ENCODE results near the gene IQCH.
A peak's percentile ranks its signal among the peaks of the same experiment; 100 is the strongest.
"Not testable (repeated sequence)": the region's sequence is repeated elsewhere in the genome, so short reads cannot be mapped to it uniquely, and the experiment has no call there.

Gene IQCH

DNA sequence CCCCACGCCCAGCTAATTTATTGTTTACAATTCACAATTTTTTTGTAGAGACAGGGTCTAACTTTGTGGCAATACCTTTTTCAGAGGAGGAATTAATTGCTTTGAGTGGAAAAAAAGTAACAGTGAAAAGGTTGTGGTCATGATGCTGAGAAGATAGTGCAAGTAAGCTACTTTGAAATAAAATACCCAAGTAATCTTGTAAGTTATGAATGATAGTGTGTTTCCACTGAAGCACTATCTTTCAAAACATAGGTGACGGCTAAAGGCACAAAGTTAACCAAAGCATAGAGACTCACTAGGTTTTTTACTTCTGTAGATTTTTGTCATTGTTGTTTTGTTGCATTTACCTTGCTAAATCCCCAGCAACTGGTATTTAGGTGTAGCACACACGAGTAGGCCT is 165.1 kb downstream of the IQCH start:
- no peak overlapping the region for H3K4me3 Mint-ChIP-seq
- H3K9me3 Mint-ChIP-seq, result no peaks in the 10 kb centered on the region
- no peaks in the 10 kb centered on the region for H3K36me3 Mint-ChIP-seq (ENCODE audit: insufficient read depth)
- no peak for DNase-seq (ENCODE audit: low spot score in 2 of 2)
- no peak overlapping the region for H3K27ac Mint-ChIP-seq (ENCODE audit: low read depth)
- no peaks in the 10 kb centered on the region for H3K27me3 Mint-ChIP-seq
- H3K4me1 Mint-ChIP-seq, result no peaks in the 10 kb centered on the region
- no peak for ATAC-seq (replicated peaks; ENCODE audit: extremely low read depth, poor library complexity, severe bottlenecking)

DNA sequence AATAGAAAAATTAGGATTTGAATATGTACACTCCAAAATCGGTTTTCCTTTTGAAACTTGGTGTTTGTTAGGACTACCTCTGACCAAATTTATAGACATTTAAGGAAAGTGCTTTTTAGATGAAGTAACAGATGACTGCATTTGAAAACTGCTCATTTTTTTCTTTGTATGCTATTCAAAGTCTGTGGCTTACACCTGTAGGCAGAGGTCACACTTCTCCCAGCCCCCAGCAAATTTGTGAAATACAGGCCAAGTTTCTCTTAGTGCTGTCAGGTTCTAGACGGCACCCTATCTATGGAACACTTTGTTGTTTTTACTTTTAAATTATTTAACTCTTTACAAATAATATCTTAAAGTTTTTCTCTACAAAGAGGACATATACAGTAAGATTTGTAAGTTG is 165.6 kb downstream of the IQCH start:
- Mint-ChIP-seq H3K9me3 (no peaks in the 10 kb centered on the region), H3K4me1 (no peaks in the 10 kb centered on the region), H3K27ac (ENCODE audit: low read depth) (no peak overlapping the region), H3K36me3 (ENCODE audit: insufficient read depth) (no peaks in the 10 kb centered on the region), H3K4me3 (no peak overlapping the region), H3K27me3 (no peaks in the 10 kb centered on the region)
- DNase-seq (ENCODE audit: low spot score in 2 of 2), result no peak
- no peak for ATAC-seq (replicated peaks; ENCODE audit: extremely low read depth, poor library complexity, severe bottlenecking)

DNA sequence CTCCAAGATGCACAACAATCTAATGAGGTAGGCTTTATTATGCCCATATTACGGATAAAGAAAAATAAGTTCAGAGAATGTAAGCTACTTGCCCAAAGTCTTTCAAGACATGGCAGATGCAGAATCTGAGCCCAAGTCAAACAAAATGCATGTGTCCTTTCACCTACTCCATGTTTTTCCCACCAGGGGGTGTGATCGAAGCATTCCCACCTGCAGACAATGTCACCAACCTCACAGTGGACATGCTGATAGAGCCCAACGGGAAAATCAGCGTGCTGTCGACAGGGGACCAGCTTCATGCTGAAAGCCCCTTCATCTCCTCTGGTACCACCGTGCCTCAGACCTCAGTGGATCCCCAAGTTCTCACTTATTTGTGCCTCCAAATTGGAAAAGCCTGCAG is 166.5 kb downstream of the IQCH start:
- Mint-ChIP-seq H3K27me3 (no peaks in the 10 kb centered on the region), H3K9me3 (no peaks in the 10 kb centered on the region), H3K36me3 (ENCODE audit: insufficient read depth) (no peaks in the 10 kb centered on the region), H3K27ac (ENCODE audit: low read depth) (no peak overlapping the region), H3K4me3 (no peak overlapping the region), H3K4me1 (no peaks in the 10 kb centered on the region)
- DNase-seq (ENCODE audit: low spot score in 2 of 2), result no peak
- ATAC-seq (replicated peaks; ENCODE audit: extremely low read depth, poor library complexity, severe bottlenecking), result no peak

DNA sequence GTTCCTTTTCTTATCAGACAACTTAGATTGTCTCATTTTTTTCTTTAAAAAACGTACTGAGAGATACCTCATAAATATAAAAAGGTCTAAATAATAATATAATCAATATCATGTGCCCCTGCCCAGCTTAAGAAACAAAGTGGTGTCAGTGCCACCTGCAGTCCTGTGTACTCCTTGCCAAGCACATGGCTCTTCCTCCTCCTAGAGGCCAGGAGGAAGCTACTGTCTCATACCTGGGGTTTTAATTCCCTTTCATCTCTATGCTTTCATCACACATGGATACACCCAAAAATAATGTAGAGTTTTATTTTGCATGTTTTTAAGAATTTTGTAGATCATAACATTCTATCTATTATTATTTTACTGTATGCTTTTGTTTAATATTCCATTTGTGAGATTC is 167.7 kb downstream of the IQCH start:
- ATAC-seq (replicated peaks; ENCODE audit: extremely low read depth, poor library complexity, severe bottlenecking) (no peak), DNase-seq (ENCODE audit: low spot score in 2 of 2) (no peak)
- no peaks in the 10 kb centered on the region for H3K4me1 Mint-ChIP-seq
- H3K36me3 Mint-ChIP-seq (ENCODE audit: insufficient read depth), result no peaks in the 10 kb centered on the region
- no peak overlapping the region for H3K27ac Mint-ChIP-seq (ENCODE audit: low read depth)
- no peaks in the 10 kb centered on the region for H3K9me3 Mint-ChIP-seq
- no peaks in the 10 kb centered on the region for H3K27me3 Mint-ChIP-seq
- no peak overlapping the region for H3K4me3 Mint-ChIP-seq

DNA sequence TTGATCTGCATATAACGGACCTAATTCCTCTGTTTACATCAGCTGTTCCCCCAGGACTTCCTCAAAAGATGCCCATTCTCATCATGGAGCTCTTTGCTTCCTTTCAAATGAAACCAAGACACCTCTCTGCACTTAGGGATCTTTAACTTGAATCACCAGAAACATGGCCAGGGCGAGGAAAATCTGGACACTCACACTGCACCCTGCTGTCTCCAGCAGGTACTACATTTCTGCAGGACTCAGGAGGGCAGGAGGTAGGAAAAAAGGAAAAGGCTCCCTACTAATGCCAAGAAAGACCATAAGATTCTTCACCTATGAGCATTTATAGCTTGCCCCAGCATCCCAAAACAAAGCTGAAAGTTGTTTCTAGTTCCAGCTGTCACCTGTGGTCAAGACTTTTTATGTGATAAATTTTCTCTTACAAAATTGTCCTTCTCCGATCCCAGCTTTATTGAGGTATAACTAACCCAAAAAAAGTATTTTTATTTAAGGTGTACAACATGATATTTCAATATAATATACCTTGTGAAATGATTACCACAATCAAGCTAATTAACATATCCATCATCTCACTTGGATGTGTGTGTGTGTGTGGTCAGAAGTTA is 179.0 kb downstream of the IQCH start:
- no peaks in the 10 kb centered on the region for H3K9me3 Mint-ChIP-seq
- H3K27ac Mint-ChIP-seq (ENCODE audit: low read depth), result no peak overlapping the region
- H3K4me3 Mint-ChIP-seq, result no peak overlapping the region
- H3K4me1 Mint-ChIP-seq, result no peaks in the 10 kb centered on the region
- DNase-seq (ENCODE audit: low spot score in 2 of 2) (no peak), ATAC-seq (replicated peaks; ENCODE audit: extremely low read depth, poor library complexity, severe bottlenecking) (no peak)
- no peaks in the 10 kb centered on the region for H3K27me3 Mint-ChIP-seq
- H3K36me3 Mint-ChIP-seq (ENCODE audit: insufficient read depth), result peaks cover 4% of the 10 kb centered on the region

- H3K27me3 Mint-ChIP-seq, result not testable (repeated sequence)
Observed at GRCh38 chr15:67436351-67437250, 182.0 kb downstream of the IQCH start.

DNA sequence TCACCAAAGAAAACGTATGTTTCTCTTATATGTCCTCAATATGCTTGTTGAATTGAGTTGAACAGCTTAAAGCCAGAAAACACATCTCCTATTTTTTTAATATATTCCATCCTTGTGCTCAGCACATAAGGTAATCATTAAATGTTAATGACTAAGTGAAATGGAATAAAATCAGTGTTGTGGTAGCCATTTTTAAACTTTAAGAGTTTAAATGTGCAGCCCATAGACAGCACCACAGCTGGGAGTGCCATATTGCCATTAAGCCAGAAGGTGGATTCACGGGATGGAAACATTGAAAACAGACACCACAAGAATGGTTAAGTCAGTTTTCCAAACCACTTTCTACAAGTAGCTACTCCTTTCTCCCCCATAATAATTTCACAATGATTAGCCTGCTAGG is 189.5 kb downstream of the IQCH start:
- H3K27me3 Mint-ChIP-seq, result no peaks in the 10 kb centered on the region
- no peak overlapping the region for H3K27ac Mint-ChIP-seq (ENCODE audit: low read depth)
- DNase-seq (ENCODE audit: low spot score in 2 of 2), result no peak

More at GRCh38 chr15:67436351-67437250, 182.0 kb downstream of the IQCH start:
- not testable (repeated sequence) for H3K36me3 Mint-ChIP-seq (ENCODE audit: insufficient read depth); ATAC-seq (replicated peaks; ENCODE audit: extremely low read depth, poor library complexity, severe bottlenecking); H3K27ac Mint-ChIP-seq (ENCODE audit: low read depth); DNase-seq (ENCODE audit: low spot score in 2 of 2); H3K9me3 Mint-ChIP-seq; H3K4me1 Mint-ChIP-seq; H3K4me3 Mint-ChIP-seq

DNA sequence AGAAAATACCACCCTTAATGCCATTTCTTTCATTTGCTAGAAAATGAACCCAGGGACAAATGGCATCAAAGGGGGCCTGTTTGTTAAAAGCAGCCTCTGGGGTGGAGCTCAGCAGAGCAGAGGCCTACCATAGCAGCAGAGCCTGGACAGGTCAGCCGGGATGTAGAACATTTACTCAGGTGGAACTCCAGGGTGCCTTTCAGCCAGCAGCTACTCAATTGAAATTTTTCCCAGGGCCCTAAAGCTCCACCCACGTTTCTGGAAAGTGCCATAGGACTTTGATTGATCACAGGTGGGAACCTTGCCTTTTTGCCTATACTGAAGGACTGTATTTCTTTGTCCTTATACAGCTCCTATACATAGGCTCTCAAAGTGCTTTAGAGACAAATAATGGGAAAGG is 191.9 kb downstream of the IQCH start:
- Mint-ChIP-seq H3K4me3 (no peak overlapping the region), H3K36me3 (ENCODE audit: insufficient read depth) (peaks cover 1% of the 10 kb centered on the region), H3K9me3 (peaks cover 5% of the 10 kb centered on the region), H3K27me3 (no peaks in the 10 kb centered on the region), H3K27ac (ENCODE audit: low read depth) (no peak overlapping the region), H3K4me1 (no peaks in the 10 kb centered on the region)
- ATAC-seq (replicated peaks; ENCODE audit: extremely low read depth, poor library complexity, severe bottlenecking) (no peak), DNase-seq (ENCODE audit: low spot score in 2 of 2) (no peak)

More for the DNA sequence above, 189.5 kb downstream of the IQCH start:
- Mint-ChIP-seq H3K4me3 (no peak overlapping the region), H3K36me3 (ENCODE audit: insufficient read depth) (peaks cover 1% of the 10 kb centered on the region), H3K4me1 (no peaks in the 10 kb centered on the region), H3K9me3 (peaks cover 5% of the 10 kb centered on the region)
- no peak for ATAC-seq (replicated peaks; ENCODE audit: extremely low read depth, poor library complexity, severe bottlenecking)

DNA sequence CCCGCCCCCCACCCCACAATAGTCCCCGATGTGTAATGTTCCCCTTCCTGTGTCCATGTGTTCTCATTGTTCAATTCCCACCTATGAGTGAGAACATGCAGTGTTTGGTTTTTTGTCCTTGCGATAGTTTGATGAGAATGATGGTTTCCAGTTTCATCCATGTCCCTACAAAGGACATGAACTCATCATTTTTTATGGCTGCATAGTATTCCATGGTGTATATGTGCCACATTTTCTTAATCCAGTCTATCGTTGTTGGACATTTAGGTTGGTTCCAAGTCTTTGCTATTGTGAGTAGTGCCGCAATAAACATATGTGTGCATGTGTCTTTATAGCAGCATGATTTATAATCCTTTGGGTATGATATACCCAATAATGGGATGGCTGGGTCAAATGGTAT is 193.8 kb downstream of the IQCH start:
- H3K9me3 Mint-ChIP-seq; H3K36me3 Mint-ChIP-seq (ENCODE audit: insufficient read depth); DNase-seq (ENCODE audit: low spot score in 2 of 2); ATAC-seq (replicated peaks; ENCODE audit: extremely low read depth, poor library complexity, severe bottlenecking); H3K4me3 Mint-ChIP-seq; H3K27me3 Mint-ChIP-seq; H3K27ac Mint-ChIP-seq (ENCODE audit: low read depth); H3K4me1 Mint-ChIP-seq: not testable (repeated sequence)

DNA sequence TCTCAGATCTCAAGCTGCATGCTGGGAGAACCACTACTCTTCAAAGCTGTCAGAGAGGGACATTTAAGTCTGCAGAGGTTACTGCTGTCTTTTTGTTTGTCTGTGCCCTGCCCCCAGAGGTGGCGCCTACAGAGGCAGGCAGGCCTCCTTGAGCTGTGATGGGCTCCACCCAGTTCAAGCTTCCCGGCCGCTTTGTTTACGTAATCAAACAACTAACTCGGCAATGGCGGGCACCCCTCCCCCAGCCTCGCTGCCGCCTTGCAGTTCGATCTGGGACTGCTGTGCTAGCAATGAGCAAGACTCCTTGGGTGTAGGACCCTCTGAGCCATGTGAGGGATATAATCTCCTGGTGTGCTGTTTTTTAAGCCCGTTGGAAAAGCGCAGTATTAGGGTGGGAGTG is 199.1 kb downstream of the IQCH start:
- not testable (repeated sequence) for H3K27me3 Mint-ChIP-seq; ATAC-seq (replicated peaks; ENCODE audit: extremely low read depth, poor library complexity, severe bottlenecking); H3K27ac Mint-ChIP-seq (ENCODE audit: low read depth); H3K36me3 Mint-ChIP-seq (ENCODE audit: insufficient read depth); DNase-seq (ENCODE audit: low spot score in 2 of 2); H3K4me3 Mint-ChIP-seq; H3K4me1 Mint-ChIP-seq; H3K9me3 Mint-ChIP-seq

DNA sequence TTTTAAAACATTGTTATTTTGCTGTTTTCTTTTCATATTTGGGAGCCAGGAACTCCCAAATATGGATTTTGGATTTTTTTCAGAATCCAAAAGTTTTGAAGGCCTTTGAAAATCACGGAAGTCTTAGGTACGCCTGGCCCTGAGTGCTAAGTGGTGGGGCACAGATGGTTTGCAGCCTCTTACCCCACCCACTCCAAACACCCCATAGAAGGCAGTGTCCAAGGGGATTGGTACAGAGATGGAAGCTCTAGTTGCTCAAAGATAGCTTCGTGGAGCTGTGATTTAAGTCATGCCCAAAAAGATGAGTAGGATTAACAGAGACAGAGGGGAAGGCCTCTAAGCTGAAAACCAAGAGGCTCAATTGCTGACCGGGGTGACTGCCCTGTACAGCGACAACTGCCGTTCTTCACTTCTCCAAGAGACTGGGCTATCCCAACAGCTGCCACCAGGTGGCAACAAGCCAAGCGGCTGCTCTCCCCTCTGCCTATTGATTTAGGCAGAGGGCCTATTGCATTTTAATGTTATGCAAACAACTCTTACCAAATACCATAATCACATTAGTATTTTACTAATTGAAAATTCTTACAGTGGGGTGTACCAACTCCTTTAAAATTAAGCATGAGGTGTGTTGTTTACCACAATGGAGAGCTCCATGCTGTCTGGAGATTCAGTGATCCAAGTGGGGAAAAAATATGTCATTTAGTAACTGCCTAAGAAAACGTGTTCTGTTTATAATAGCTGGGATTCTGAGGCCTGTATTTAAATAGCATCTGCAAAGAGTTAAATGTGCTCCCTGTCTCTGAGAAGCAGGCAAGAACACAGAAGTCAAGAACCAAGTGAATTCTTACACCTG is 202.3 kb downstream of the IQCH start:
- DNase-seq (ENCODE audit: low spot score in 2 of 2) (peak; percentile 67 to 76), ATAC-seq (replicated peaks; ENCODE audit: extremely low read depth, poor library complexity, severe bottlenecking) (peak; percentile 64)
- no peaks in the 10 kb centered on the region for H3K27me3 Mint-ChIP-seq
- H3K36me3 Mint-ChIP-seq (ENCODE audit: insufficient read depth), result no peaks in the 10 kb centered on the region
- H3K9me3 Mint-ChIP-seq, result no peaks in the 10 kb centered on the region
- no peak overlapping the region for H3K27ac Mint-ChIP-seq (ENCODE audit: low read depth)
- no peak overlapping the region for H3K4me3 Mint-ChIP-seq
- no peaks in the 10 kb centered on the region for H3K4me1 Mint-ChIP-seq

GRCh38 chr15:67458331-67459029 is 203.9 kb downstream of the IQCH start:
- Mint-ChIP-seq H3K36me3 (ENCODE audit: insufficient read depth) (no peaks in the 10 kb centered on the region), H3K4me1 (no peaks in the 10 kb centered on the region), H3K4me3 (no peak overlapping the region), H3K27ac (ENCODE audit: low read depth) (no peak overlapping the region), H3K9me3 (no peaks in the 10 kb centered on the region), H3K27me3 (no peaks in the 10 kb centered on the region)
- DNase-seq (ENCODE audit: low spot score in 2 of 2) (no peak), ATAC-seq (replicated peaks; ENCODE audit: extremely low read depth, poor library complexity, severe bottlenecking) (no peak)

Measured in central memory CD8-positive, alpha-beta T cell (primary cell).